ENCODE results near the gene HSF5.

DNA sequence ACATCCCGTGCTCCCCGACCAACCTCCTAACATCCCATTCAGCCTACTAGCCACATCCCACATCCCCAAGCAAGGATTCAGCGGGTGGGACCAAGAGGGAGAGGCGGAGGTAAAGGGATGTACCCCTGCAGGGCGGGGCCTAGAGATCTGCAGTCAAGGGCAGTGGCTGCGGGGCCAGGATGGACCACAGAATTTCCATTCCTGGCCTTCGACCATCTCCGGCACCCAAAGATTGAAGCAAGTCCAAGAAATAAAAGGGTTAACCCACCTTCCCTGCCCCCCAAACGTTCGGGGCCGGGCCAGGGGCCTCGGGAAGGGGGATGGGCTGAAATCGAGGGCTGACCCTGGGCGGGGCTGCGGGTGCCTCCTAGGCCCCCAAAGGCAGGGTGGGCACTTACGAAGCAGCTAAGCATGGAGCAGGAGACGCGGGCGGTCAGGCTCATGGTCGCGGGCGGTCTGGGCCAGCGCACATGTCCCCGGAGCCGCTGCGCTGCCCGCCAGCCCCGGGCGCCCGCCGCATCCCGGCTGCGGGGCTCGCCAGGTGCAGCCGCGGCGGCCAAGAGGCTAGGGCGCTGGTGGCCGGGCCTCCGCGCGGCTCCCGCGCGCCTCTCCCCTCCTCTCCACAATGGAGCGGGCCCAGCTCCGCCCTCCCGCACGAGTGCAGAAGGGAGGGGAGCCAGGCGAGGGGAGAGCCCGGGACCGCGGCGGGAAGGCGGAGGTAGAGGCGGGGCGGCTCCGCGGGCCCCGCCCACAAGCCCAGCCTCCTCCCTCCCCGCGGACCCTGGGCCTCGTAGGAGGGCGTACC lies 26.0 kb upstream of the HSF5 start, which contains the start of gene MTMR4:
- TF ChIP-seq, protein P1, sequence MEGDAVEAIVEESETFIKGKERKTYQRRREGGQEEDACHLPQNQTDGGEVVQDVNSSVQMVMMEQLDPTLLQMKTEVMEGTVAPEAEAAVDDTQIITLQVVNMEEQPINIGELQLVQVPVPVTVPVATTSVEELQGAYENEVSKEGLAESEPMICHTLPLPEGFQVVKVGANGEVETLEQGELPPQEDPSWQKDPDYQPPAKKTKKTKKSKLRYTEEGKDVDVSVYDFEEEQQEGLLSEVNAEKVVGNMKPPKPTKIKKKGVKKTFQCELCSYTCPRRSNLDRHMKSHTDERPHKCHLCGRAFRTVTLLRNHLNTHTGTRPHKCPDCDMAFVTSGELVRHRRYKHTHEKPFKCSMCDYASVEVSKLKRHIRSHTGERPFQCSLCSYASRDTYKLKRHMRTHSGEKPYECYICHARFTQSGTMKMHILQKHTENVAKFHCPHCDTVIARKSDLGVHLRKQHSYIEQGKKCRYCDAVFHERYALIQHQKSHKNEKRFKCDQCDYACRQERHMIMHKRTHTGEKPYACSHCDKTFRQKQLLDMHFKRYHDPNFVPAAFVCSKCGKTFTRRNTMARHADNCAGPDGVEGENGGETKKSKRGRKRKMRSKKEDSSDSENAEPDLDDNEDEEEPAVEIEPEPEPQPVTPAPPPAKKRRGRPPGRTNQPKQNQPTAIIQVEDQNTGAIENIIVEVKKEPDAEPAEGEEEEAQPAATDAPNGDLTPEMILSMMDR (IDR thresholded peaks at IDR 0.05; ENCODE audit: low read depth, low read length): no peak
- TF ChIP-seq MYC (IDR thresholded peaks at IDR 0.05; ENCODE audit: low read depth, low read length) (peak; percentile 51), POLR2A (IDR thresholded peaks at IDR 0.05; ENCODE audit: extremely low read depth, insufficient read length) (peak; percentile 77)
- TF ChIP-seq, protein P2, sequence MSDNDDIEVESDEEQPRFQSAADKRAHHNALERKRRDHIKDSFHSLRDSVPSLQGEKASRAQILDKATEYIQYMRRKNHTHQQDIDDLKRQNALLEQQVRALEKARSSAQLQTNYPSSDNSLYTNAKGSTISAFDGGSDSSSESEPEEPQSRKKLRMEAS (IDR thresholded peaks at IDR 0.05; ENCODE audit: low read depth, low read length): peak; percentile 28; the same call in 1 of the 2 replicates

All from NB4 (cell line).